NCI-H187 (cell line): ENCODE data around the gene BCL2L11.
A peak's percentile ranks its signal among the peaks of the same experiment; 100 is the strongest.

Experiments used
- DNase-seq, 2 experiments: peaks; one replicate each; lab custom pipeline; 2025; lab: John Stamatoyannopoulos, UW

Gene BCL2L11

DNA sequence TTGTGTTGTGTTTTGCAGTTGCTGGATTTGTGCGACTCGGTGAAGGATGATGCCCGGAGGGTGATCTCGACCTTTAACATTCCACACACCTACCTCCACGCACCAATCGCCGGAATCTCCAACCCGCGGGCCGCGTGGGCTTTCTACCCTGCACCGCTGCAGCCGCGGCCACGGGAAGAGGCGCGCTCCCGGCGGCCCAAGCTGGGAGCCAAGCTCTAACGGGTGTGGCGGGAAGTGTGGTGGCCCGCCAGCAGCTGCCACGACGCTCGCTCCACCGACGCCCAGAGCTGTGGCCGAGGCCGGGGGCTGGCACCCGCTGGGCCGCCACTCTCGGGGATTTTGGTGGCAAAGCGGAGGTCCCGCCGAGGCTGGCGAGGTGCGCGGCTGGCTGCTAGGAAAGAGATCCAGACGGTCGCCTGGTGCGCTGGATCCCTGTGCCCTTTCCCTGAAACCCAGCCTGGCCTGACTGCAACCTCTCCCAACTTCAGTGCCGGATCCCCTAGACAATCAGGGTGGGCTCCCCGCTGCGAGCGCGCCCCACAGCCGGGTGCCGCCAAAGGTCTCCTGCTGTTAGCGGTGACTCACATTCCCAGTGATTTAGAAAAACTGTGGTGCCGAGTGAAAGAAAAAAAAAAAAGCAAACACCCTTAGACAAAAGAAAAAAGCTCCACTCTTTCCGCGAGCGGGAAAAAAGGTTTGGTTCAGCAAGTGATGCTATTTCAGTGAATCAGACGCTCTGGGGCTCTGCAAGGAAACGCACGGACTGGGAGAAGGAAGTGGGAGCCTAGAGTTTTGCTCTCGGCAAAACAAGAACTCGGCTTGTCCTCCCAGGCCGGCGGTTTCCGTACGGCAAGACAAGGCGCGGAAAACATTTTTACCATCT, 2.9 kb upstream of the BCL2L11 start:
- DNase-seq, result no peak

DNA sequence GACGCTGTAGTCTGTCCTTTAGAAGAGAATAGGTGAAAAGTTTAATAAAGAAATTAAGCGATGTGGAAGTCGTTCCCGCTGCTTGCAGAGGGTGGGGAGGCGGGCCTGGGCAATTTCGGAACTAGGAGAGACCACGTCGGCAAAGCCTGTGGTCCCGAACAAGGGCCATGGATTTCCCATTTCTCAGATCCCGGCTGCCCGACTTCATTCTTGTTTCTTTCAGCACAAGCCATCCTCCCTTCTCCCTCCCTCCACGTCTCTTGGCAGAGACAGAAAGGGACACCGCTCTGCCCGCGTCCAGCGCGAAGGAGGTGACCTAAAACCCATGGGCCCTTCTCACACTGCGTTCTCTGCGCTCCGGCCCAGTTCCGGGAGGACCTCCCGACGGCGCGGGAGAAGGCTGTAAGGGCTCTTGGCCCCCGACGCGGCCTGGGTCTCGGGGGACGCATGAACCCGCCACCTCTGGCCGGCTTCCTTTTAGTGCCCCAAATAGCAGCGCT, 2.2 kb upstream of the BCL2L11 start:
- DNase-seq, result no peak

DNA sequence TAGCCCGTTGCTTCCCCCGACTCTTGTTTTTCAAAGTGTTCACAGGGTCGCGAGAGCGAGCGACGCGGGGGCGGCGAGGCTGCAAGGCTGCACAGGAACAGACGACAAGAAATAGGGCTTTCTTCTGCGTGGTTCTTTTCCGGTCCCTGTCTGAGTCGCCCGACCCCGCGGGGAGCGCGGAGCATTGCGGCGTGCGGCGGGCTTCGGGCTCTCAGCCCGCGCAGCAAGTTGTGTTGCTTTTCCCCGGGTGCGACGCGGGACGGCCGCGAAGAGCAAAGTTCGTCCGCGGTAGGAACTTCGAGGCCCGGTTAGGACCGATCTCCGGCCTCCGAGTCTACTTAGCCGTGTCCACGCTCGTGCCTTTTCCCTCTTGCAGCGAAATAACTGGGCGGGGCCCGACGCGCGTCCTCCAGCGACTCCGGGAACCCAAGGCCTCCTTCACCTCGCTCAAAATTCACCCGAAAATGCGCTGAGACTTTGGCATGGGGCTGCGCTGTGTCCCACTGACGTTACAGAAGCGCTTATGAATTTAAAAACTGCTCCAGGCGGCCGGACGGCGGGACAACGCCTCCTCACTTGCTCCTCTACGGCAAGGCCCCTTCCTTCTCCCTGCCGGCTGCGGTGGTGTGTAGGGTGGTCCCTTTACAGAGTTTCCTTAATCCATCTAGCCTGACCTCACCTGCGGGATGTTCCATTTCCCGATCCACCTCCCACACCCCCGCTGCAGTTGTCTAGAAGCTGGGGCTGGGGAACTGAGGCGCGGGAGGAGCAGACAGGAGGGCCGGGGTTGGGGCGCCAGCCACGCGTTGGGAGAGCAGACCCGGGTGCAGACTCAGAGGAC, 1.5 kb upstream of the BCL2L11 start:
- DNase-seq, result no peak

DNA sequence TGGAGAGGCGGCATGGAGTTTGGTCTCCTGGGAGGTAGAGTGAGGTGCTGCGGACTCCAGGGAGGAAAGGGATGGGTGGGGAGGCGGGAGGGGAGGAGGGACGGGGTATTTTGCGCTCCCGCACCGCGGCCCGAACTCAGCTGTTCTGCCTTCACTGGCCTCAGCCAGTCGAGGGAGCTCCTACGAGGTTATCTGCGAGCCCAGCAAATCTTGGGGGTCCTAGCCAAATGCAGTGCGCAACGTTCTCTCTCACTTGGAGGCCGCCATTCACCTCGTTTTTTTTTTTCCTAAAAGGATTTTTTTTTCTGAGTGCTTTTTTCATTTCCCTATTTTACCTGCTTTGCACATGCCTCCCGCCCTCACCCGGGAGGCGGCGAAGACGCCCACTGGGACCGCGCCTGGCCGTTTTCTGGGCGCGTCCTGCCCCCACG, 877 bp upstream of the BCL2L11 start:
- DNase-seq, result no peak

DNA sequence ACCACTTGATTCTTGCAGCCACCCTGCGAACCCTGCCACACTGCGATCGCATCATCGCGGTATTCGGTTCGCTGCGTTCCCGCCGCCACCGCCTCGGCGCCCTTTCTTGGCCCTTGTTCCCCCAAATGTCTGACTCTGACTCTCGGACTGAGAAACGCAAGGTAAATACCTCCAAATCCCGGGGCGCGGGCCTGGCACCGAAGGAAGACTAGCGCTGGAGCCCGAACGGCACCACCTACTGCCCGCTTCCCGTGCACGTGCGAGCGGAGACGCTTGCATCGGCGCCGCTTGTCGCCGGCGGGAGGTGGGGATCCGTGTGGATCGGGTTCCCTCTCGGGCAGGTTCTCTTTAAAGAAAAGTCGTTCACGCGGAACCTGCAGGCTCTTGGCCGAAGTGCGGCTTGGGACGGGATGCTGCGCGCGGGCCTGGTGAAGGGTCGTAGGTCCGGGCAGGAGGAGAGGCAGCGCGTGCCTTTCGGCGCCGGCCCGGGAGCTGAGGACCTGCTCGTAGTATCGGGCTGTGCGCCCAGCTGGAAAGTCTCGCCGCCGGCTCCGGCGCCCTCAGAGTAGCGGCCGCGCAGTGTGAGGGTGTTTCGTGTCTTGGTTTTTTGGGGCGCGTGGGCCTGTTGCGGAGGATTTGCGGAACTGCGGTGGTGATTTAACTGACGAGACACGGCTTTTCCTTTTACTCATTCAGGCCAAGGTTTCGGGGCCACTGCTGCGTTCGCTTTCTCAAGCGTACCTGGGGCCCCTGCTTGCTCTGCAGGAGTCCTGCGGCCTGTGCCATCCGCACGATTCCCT, 514 bp downstream of the BCL2L11 start:
- peak in 1 of 2 experiments; percentile 26 for DNase-seq

DNA sequence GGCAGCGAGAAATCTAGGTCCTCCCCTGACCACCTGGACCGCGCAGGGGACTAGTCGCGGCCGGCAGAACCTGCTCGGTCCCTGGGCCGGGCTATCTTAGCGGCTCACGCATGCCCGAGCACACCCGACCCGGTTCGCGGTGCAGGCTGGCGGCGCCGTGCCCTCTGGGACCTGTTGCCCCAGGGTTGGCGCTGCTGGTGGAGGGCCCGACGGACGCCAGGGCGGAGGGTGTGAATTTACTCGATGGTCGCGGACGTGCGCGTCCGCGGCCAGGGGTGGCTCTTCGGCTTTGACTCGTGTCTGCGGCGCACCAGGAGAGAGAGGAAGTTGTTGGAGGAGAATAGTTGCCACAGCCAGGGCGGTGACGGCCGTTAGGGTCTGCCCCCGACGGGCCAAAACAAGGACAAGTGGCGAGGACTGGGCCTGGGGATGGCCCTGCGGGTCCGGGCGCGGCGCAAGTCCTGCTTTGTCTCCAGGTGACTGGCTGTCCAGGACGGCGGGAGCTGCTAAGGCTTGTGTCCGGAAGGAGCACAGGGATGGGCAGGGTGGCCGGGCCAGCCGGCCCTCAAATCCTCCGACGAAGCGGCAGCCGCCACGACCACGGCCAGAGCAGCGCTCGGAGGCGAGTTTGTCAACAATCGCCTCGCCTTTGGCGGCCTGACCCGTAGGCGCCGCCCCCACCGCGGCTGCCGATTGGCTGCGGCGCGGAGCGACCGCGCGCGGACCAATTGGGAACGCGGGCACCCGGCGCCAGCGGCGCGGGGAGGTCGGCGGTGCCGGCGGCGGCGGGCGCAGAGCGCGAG, 1.3 kb downstream of the BCL2L11 start:
- peak; percentile 46 to 57 for DNase-seq

DNA sequence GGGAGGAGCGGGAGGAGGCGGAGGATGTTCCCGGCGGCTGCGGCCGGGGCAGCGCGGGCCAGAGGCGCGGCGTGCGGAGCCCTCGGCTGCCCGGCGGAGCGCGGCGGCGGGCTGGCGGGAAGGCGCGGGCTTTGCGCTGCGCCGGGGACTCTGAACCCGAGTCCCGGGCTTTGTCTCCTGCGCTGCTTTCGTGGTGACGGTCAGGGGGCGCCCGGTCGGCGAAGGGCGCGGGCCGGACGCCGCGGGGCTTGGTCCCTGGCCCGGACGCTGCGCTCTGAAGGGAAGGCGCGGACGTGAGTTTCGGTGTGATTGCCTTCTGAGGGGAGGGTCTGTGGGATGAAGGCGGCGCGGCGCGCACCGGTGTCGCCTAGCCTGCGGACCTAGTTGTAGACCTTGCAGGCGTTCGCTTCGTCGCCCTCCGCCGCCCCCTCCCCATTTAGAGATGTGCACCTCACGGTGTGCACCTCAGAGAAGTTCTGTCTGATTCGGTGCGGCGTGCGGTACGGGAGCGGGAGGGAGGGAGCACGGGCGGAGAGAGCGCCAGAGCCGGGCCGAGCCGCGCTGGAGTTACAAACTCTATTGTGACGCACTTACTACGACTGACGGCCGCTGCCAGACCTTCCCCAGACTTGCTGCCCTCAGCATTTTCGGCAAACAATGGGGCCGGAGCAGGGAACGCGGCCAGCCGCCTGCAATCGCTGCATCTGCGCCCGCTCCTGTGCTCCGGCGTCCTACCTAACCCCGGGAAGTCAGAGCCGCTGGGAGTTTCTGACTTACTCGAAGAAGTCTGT, 2.1 kb downstream of the BCL2L11 start:
- DNase-seq, result peak in 1 of 2 experiments; percentile 5

DNA sequence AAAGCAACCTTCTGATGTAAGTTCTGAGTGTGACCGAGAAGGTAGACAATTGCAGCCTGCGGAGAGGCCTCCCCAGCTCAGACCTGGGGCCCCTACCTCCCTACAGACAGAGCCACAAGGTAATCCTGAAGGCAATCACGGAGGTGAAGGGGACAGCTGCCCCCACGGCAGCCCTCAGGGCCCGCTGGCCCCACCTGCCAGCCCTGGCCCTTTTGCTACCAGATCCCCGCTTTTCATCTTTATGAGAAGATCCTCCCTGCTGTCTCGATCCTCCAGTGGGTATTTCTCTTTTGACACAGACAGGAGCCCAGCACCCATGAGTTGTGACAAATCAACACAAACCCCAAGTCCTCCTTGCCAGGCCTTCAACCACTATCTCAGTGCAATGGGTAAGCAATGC, 3.0 kb downstream of the BCL2L11 start:
- DNase-seq, result no peak

DNA sequence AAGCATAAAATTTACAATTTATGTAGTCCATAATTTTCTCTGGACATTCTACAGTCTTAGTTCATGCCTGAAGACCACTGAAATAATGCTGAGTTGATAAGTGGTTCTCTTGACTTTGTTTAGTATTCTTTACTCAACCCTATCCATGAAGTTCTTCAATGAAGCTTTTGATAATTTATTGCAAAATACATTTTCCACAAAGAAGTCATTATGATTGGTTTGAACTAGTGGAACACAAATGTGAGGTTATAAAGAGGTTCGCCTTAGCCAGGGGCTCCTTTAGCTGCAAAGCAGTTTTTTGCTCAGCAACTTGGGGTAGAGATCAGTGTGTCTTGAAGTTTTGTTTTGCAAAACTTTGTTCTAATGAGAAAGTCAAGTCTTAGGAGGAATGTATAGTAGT, 5.9 kb downstream of the BCL2L11 start:
- DNase-seq, result no peak

DNA sequence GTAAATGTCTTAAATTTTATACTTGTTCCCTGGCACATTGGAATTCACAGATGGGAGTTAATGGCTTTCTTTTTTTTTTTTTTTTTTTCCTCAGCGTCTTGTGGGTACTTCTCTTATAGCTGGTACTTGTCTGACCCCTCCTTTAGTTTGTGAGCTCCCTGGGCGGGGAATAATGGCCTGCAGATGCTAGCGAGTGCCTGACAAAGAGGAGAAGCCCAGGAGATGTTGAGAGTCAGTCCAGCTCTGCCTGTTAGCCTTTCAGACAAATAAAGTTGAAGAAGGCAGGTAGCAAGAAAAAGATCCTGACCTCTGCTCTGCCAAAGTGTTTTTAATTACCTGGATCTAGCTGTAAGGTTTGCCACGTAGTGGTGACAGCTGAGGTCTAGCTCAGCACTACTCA, 6.6 kb downstream of the BCL2L11 start:
- peak in 1 of 2 experiments; percentile 1 for DNase-seq

DNA sequence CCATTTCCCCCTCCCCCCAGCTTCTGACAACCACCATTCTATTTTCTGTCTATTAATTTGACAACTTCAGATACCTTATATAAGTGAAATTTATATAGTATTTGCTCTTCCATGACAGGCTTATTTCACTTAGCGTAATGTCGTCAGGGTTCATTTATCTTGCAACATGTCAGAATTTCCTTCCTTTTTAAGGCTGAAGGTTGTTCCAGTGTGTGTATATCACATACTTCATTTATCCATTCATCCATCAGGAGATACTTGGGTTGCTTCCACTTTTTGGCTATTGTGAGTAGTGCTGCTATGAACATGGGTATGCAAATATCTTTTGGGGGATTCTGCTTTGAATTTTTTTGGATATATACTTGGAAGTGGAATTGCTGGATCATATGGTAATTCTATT, 7.4 kb downstream of the BCL2L11 start:
- no peak for DNase-seq

DNA sequence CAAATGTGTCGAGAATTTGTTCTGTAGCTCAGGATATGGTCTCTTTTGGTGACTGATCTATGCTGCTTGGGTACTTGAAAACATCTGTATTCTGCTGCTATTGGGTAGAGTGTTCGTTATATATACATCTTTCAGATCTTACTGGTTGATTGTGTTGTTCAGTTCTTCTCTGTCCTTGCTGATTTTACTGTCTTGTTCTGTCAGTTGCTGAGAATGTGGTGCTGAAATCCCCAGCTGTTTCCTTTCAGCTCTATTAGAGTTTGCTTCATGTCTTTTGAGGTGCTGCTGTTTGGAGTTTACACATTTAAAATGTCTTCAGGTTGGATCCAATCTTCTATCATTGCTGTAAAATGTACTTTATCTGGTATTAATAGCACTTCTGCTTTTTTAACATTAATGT, 12.9 kb downstream of the BCL2L11 start:
- no peak for DNase-seq

DNA sequence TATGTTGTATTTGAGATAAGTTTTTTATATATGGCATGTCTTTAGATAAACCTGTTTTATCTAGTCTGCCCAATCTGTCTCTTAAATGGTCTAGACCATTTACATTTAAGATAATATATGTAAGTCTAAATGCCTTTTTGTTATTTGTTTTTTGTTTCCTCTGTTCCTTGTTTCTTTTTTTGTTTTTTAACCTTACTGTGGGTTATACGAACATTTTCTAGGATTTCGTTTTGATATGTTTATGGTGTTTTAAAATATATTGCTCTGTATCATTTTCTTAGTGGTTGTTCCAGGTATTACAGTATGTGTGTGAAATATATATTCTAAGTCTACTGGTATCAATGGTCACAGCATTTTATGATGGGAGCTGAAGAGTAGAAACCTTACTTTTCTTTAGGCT, 13.3 kb downstream of the BCL2L11 start:
- no peak for DNase-seq

DNA sequence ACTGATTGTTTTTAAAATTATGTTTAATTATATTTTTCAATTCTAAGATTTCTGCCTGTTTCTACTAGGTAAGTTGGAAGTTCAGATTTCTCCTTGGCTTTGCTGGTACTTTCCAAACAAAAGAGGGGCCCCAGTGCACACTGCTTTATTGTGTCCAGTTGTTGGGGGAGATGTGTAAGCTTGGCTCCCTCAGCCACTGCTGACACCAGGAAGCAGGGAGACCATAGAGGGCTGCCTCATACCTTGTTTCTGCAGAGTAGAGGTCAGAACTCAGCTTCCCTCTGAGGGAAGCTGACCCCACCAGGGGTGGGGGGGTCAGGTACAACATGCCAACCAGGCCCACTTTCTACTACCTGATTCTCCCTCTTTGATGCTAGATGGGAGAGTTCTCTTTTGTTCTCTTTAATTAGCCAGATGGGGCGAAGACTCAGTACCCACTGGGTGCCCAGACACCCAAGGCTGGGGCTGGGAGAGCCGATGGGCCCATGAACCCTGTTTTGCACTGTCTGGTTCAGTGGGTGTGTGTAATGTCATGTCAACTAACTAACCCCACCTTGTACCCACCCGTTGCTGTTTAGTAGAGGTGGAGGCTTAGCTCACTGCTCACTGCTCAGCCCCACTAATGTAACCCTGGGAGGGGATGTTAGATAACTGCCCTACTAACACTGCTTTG, 14.7 kb downstream of the BCL2L11 start:
- DNase-seq, result no peak

DNA sequence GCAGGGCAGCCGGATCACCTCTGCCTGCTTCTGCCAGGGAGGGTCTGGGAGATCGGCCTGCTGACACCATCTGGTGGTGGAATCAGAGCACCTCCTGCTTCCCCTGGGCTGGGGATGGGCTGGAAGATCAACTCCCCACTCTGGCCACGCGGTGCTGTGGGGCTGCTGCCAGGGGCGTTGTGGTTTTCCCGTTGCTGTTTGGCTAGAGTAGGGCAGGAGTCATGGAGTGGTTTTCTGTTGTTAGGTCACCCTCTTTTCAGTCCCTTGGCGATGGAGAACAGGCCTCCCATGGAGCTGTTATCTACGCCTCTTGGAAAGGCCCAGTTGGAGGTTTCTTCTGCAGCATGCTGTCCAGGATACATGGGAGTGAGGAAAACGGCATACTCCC, 15.2 kb downstream of the BCL2L11 start:
- DNase-seq, result no peak

DNA sequence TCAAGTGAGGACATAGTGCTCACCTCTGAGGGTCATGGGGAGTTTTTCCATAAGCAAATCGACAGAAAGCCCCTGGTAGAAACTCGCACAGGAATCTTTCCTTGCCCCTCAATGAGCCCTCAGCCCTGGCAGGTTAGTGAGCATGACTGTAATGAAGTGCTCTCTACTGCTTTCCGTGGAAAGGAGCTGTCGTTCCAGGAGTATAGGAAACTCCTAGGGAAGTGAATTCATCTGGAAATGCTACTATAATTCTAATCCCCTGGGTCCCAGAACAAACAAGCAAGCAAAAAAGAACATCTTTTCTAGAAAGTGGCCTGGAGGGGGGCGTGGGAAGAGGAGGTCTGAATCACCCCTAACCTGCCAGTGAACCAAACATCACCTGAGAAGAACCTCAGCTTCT, 18.1 kb downstream of the BCL2L11 start:
- DNase-seq, result no peak

DNA sequence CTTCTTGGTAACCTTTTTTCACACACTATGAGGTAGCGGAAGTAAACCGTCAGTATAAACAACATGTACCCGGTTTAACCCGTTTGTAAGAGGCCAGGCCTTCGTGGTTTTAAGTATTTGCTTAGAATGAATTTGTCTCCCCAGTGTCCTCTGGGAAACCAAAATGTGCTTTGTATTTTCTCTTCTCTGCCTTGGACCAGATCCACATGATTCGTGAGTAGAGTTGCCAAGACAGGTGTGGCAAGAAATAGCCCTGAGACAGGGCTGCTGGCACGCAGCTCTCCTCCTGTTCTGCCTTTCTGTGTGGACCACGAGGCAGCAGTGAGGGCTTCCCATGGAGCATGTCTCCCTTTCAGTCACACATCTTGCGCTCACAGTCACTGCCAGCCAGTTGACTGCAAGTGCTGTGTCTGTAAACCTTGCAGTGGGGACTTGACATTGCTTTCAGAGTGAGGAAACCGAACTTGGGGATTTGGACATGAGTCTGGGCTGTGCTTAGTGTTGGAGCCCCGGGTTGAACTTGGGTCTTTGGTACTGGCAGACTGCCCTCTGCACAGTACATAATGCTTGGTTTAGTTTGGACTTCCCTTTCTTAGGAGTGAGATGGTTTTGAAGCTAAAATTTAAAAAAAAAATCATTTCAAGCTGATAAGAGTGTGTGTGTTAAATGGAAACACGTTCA, 19.1 kb downstream of the BCL2L11 start:
- no peak for DNase-seq

DNA sequence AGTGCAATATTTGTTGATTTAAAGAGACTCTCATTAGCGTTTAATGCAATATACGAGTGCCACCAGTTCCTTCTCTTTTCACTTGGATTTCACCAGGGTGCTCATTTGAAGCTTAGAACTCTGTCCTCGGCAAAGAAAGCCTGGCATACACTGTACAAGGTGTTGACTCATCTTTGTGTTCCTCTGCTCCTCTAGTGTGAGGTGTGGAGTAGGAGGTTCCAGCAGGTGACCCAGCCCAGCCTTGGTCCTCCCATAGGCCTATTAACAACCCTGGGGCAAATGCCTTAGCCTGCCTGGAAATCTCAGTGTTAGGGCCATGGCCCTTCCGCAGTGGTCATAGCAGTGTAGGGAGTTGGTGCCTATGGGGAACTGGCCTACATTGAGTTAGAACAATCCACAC, 20.1 kb downstream of the BCL2L11 start:
- no peak for DNase-seq

DNA sequence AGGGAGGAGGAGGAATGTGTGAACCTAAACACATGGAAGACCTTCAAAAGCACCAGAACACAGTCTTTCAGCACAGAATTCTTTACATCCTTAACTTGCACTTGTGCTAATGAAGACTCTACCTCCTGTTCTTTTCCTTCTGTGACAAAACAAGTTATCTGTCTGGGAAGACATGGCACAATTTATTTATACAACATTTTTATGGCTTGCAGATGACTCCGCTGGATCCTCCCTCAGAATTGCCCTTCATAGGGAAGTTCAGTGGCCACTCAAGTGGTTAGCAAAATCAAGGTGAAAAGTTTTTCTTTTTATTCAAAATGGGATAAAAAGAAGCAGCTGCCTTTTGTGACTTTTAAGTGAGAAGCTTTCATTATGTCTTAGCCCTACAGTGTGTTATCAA, 21.4 kb downstream of the BCL2L11 start:
- DNase-seq, result no peak
